GM21825 (cell line): ENCODE measurements around the gene OR14J1.
"Not testable (repeated sequence)": the region's sequence is repeated elsewhere in the genome, so short reads cannot be mapped to it uniquely, and the experiment has no call there.

ENCODE experiments used
- ATAC-seq: cut with Tn5 transposase; IDR thresholded peaks from one replicate; pipeline ENCODE4 v1.9.1; 2021; ENCODE audit warnings: mild to moderate bottlenecking, moderate library complexity; ENCODE audit not compliant: unreplicated experiment

Gene OR14J1, protein sequence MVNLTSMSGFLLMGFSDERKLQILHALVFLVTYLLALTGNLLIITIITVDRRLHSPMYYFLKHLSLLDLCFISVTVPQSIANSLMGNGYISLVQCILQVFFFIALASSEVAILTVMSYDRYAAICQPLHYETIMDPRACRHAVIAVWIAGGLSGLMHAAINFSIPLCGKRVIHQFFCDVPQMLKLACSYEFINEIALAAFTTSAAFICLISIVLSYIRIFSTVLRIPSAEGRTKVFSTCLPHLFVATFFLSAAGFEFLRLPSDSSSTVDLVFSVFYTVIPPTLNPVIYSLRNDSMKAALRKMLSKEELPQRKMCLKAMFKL

DNA sequence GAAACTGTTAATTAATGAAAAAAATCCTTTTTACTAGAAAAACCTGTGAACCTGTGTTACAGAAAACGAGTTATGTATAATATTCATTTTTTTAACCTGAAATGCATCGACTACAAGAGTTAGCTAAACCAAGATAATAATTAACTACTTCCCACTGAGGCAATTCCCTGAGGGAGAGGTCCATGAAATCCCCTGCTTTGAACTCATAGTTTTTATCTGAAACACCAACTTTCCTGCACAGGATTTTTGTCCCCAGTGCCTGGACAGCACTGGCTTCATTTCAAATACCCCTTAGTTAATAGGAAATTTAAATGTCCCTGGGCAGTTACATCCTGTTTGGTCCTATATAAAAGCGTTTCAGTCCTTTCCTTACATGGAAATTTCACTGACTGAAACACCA lies at the start of gene OR14J1:
OR14J1 (plus strand) TSS at position 386 of the 400 bp plus-strand sequence. CDS start 4,989 bp downstream, outside the sequence.
- ATAC-seq = no peak

DNA sequence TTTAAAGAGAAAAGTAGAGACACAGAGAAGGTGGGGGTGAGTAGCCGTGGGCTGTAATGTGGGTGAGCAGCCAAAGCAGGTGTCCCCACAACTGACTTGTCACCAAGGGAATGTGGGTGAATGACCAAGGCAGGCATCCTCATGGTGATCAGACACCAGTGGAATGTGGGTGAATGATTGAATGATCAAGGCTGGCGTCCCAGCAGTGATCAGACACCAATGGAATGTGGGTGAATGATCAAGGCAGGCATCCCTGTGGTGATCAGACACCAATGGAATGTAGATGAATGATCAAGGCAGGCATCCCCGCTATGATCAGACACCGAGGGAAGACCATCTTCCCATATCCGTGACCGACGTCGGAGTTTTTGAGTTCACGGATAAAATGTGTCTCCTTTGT lies 49.8 kb upstream of the OR14J1 start:
- no peak for ATAC-seq

DNA sequence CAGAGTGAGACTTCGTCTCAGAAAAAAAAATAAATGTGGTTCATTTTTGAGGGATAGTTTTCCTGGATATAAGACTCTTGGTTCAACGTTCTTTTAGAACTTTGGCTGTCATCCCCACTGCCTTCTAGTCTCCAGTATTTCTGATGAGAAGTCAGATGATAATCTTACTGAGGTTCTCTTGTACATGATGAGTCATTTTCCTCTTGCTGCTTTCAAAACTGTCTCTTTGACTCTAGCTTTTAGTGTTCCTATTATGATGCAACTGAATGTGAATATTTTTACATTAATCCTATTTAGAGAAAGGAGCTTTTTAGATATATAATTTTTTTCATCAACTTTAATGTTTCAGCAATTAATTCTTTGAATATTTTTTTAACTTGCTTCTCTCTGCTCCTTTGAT lies 46.0 kb upstream of the OR14J1 start:
- ATAC-seq = no peak

DNA sequence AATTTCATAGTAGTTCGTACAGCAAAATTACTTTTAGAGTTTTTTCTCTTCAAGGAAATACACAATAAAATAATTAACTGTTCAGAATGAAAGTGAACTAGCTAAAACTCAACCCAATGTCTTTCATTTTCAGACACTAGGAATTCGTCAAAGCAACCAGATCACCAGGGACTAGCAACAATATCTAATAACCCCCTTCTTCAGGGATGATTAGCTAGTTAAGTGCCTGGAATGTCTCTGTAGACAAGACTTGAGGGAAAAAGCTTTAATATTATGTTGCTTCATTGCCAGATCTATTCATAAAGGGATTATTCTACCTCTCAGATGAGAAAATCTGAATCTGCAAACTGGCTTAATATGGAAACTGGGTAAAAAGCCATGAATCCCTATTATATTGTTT lies 41.8 kb upstream of the OR14J1 start:
- ATAC-seq = no peak

DNA sequence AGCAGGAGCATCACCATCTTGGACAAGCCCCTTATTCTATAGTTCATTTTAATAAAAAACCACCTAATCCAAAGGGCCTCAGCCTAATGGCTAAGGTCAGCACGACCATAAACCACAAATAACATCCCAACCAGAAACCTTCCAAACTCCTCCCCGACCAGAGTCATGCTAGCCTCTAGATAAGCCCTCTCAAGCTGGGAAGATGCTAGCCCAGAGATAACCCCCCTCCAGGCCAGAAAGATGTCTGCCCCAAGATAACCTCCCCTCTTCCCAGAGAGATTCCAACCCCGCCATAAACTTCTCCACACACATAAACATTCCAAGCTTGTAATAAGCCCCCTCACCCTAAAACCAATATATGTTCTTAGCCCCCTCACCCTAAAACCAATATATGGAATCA lies 38.5 kb upstream of the OR14J1 start:
- no peak for ATAC-seq

DNA sequence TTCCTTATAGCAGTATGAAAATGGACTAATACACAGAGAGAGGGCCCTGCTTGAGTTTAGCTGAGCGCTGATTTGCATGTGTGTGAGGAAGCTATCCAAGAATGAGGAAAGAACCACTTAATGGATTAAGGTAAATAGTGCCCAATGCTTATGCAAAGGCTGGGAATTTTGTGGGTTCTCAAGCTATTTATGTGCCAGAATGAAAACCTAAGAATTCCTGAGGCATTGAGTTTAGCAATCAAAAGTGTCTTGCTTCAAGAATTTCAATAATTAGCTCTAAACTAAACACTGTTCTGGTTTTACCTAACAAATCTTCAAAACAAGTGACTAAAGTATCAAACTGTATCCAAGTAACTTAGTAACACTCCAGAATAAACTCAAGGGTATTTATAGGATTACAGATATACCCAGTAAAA lies 7.0 kb upstream of the OR14J1 start:
- ATAC-seq = no peak

DNA sequence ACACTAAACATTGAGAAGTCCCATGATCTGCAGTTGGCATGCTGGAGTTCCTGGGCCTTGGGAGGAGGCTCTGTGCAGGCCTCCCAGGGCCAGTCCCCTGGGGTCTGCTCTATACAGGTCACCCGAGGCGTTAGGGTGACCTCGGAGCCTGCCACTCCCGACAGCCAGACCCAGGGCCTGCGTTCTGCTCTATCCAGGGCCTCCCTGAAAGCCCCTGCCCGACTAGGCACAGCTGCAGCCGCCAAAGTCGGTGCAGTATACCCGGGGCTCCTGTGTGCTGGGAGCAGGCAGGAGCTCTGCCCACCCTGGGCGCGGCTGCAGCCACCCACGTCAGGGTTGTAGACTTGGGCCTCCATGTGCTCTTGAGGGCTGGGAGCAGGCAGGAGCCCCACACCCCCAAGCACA lies 6.3 kb upstream of the OR14J1 start:
- ATAC-seq = no peak

DNA sequence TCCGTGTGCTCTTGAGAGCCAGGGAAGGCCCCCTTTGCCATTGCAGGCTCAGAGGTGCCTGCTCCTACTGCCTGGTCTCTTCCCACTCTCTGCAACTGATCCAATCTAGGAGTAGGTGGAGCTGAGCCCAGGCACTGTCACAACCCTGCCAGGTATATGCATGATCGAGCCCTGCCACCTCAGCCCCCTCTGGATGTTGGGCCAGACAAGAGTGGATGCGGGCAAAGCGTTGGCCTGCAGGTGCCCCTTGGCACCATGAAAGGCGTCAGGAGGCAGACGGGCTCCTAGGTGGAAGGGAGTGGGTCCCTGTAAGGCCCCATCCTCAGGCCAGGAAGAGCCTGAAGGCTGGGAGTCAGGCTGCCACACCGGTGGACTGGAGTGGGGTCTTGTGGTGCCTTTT lies 5.9 kb upstream of the OR14J1 start:
- no peak for ATAC-seq

DNA sequence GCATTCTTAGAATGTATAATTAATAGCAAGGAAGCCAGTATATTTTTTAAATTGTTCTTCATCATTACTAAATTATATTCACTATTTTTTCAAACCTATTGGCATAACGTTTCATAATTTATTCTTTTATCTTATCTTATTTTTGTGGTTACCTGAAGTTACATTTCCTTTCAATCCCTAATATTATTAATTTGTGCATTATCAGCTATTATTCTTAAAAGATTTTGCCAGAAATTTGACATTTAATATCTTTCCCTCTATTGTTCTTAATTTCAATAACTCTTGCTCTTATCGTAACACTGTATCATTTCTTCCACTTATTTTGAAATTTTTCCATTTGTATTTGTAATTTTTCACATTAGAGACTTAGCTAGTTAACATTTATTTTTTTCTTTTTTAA lies 18.4 kb downstream of the OR14J1 start:
- no peak for ATAC-seq

DNA sequence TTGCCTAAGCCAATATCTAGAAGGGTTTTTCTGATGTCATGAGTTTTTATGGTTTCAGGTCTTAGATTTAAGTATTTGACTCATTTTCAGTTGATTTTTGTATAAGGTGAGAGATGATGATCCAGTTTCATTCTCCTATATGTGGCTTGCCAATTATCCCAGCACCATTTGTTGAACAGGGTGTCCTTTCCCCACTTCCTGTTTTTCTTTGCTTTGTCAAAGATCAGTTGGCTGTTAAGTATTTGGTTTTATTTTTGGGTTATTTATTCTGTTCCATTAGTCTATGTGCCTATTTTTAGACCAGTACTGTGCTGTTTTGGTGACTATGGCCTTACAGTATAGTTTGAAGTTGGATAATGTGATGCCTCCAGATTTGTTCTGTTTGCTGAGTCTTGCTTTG lies 21.8 kb downstream of the OR14J1 start:
- ATAC-seq = not testable (repeated sequence)

DNA sequence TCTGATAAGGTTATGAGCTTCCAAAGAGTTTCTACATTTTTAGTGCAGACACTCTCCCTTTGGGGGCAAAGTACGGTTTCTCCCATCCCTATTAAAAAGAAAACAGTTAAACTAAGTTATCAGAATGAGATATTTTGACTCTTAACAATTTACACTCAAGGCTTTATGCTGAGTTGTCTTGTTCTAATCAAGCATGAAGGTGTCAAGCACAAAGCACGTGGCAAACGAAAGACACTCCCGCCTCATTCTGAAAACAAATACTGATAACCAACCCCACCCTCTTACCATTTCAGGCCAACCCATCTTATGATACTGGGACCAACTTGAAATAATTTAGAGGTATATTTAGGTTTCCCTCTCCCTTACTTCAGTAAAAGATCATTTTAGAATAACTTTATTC lies 24.3 kb downstream of the OR14J1 start:
- no peak for ATAC-seq

DNA sequence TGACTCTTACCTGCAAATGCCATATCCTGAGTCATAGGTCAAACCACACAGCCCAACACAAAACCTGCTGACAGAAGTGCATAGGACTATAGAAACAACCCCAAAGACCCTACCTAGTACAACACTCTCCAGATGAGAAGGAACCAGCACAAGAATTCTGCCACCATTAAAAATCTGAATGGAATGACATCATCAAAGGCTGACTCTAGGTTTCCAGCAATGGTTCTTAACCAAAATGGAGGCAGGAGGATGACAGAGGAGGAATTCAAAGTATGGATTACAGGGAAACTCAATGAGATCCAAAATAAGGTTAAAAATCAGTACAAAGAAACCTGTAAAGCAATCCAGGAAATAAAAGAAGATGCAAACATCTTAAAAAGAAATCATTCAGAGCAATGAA lies 31.2 kb downstream of the OR14J1 start:
- ATAC-seq = no peak

DNA sequence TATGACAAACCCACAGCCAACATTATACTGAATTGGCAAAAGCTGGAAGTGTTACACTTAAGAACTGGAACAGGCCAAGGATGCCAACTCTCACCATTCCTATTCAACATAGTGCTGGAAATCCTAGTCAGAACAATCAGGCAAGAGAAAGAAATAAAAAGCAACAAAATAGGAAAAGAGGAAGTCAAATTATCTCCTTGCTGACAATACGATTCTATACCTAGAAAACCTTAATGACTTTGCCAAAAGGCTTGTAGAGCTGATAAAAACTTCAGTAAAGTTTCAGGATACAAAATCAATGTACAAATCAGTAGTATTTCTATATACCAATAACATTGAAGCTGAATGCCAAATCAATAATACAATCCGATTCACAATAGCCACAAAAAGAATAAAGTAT lies 34.8 kb downstream of the OR14J1 start:
- no peak for ATAC-seq

DNA sequence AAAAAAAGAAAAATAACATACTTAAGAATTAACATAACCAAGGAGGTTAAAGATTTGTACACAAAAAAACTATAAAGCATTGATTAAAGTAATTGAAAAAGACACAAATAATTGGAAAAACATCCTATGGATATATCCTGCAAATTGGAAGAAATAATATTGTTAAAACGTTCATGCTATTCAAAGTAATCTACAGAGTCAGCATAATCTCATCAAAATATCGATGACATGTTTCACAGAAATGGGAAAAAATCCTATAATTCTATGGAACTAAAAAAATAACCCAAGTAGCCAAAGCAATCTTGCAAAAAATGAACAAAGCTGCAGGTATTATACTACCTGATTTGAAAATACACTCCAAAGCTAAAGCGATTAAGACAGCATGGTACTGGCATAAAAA lies 43.9 kb downstream of the OR14J1 start:
- no peak for ATAC-seq

DNA sequence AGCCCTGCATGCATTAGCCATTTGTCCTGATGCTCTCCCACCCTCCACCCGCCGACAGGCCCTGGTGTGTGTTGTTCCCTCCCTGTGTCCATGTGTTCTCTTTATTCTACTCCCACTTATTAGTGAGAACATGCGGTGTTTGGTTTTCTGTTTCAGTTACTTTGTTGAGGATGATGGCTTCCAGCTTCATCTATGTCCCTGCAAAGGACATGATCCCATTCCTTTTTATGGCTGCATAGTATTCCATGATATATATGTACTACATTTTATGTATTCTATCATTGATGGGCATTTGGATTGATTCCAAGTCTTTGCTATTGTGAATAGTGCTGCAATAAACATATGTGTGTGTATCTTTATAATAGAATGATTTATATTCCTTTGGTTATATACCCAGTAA lies 47.8 kb downstream of the OR14J1 start:
- not testable (repeated sequence) for ATAC-seq

DNA sequence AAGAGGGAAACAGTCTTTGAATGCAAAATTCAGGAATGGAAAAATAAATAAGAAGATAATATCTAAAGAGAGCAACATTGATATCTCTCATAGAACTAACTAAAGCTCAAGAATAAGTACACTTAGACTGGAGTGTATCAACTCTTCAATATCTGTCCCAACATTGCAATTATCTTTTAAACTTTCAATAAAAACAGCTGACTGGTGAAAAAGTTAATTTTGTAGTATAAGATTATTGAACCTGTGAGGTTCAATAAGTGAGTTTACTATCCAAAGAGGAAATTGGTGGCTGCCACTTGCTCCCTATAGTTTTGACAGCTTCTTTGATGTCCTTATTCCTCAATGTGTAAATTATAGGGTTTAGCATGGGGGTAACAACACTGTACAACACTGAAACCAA lies 53.5 kb downstream of the OR14J1 start:
- no peak for ATAC-seq

DNA sequence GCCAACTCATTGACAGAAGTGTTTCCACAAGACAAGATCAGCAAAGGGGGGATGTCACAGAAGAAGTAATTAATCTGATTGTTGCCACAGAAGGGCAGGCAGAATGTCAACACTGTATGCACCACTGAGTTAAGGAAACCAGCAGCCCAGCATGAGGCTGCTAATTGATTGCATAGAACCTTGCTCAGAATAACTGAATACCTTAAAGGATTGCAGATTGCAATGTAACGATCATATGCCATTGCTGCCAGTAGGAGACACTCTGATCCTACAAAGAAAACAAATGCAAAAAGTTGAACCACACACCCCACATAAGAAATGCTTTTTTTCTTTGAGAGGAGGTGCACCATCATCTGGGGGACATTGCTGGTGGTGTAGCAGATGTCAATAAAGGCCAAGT lies 54.1 kb downstream of the OR14J1 start:
- ATAC-seq = no peak
